ENCODE results near the gene TEKT4.
"Not testable (repeated sequence)": the region's sequence is repeated elsewhere in the genome, so short reads cannot be mapped to it uniquely, and the experiment has no call there.

The TEKT4 gene

DNA sequence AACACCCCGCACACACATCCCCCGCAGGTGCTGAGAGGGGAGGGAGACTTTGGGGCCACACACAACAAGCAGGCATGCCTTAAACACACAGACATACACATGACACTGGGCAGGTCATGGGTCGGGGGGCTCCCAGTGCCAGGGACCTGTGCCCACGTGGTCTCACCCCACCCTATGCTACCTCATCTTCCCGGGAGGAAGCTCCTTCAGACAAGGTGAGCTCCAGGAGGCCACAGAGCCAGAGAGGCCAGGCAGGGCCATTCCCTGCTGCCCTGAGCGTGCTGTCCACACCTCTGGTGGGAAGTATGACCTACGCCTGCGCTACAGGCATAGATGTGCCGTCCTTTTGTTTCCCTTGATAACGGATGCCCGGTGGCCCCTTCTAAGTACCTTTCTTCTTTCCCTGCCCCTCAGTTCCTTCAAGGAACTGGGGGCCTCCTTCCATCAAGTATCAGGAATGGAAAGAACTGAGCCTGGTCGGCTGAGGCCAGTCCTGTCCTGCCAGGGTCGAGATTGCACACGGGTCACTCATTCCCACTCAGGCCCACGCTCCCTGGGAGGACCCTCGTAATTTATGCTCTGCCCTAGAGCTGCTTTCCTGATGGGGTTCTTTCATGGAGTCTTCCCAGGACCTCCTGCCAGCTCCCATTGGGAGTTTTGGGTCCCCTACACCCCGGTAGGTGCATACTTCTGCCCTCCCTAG, 4.7 kb downstream of the TEKT4 start:
- no peak for DNase-seq (ENCODE audit: low read depth in 2 of 2)

DNA sequence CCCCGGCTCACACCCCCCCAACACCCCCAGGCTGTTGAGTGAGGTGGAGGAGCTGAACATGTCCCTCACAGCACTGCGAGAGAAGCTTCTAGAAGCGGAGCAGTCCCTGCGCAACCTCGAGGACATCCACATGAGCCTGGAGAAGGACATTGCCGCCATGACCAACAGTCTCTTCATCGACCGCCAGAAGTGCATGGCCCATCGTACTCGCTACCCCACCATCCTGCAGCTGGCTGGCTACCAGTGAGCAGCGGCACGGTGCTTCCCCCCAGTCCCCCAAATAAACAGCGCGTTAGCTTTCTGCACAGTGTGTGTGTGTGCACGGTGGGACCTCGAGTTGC, 5.3 kb downstream of the TEKT4 start:
- no peak for DNase-seq (ENCODE audit: low read depth in 2 of 2)

DNA sequence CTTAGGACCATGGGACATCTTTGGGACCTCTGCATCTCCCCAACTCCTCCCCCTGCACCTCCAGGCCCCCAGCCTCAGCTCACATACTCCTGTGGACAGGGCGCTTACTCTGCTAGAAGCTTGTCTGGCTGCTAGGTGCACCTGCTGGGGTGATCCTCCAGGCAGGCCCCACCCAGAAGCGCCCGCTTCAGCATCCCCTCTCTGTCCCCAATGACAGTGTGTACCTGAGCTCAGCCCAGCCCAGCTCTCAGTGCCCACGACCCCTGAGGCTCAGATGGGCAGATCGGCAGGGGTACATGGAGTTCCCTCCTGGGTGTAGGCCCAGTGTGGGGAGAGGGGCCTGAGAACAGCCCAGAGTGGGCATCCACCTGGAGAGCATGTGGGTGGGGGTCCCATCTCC, 5.9 kb downstream of the TEKT4 start:
- no peak for DNase-seq (ENCODE audit: low read depth in 2 of 2)

DNA sequence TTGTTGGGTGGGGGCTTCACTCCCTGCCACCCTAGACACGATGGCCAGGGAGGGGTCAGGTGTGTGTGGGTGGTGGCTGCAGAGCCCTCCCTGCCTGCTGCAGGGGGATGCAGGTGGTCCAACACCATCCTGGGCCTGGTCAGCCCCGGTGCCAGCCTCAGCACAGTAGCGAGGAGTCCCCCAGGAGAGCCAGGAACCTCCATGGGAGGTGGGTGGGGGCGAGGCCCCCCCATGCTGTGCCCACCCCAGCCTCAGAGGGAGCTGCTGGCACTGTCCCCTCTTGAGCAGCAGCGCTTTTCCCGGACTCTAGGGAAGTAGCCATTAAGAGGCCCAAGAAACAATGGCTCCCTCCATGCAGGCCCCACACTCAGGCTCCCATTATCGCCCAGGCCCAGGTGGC, 7.3 kb downstream of the TEKT4 start:
- DNase-seq (ENCODE audit: low read depth in 2 of 2), result not testable (repeated sequence)

DNA sequence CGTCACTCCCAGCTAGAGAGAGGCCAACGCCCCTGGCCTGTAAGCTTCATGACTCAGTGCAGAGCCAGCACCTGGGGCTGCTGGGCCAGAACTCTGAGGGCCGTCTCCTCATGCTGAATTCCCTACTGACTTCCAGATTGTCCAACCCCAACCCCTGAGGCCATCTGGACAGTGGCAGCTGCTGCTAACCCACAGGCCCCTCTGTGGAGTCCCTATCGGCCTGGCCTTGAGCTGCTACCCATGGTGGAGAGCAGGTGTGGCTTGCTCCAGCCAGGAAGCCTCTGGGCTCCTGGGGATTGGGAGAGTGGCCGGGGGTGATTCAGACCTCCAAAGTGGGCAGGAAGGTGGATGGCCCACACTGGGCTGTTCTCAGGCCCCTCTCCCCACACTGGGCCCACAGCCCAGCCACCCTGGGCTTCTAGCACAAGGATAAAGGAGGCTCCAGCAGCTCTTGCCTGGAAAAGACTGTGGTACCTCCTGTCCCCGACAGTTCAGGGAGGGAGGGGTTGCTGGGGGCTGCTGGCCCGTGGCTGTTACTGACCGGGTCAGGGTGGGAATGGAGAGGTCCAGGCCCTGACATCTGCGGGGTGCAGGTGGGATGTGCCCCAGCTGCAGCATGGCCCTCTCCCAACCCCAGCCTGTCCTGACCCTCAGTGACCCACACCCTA, 8.2 kb downstream of the TEKT4 start:
- no peak for DNase-seq (ENCODE audit: low read depth in 2 of 2)

DNA sequence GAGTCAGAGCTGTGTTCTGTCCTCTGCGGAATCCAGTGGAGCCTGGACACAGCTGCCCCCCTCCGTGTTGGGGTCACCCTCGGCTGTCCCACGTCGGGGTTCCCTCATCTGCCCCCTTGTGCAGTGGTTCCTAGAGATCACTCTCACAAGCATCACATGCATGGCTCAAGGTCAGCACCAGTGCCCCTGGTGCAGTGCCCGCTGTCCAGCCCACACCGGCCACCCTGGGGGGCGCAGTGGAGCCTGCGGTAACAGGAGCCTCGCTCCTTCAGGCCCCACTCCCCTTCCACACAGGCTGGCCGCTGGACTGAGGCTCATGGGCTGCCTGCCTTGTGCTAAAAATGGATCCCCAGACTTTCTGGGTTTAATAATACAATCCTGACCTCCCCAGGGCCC, 8.8 kb downstream of the TEKT4 start:
- DNase-seq (ENCODE audit: low read depth in 2 of 2), result no peak

DNA sequence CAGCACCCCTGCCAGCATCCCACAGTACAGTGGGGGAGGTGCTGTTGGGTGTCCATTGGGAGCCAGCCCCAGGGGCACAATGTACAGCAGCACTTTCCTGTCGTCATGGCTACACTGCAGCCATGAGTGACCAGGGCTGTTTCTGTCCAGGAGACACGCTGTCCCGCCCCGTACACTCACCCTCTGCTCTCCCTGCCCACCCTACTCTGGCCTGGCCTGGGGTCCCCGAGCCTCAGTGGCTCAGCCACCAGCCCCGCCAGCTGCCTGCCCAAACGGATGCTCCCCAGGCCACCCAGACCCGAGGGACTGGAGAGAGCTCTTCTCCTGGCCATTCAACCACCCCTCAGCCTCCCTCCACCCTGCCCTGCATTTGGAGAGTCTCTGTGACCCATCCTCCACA, 9.3 kb downstream of the TEKT4 start:
- DNase-seq (ENCODE audit: low read depth in 2 of 2), result no peak

DNA sequence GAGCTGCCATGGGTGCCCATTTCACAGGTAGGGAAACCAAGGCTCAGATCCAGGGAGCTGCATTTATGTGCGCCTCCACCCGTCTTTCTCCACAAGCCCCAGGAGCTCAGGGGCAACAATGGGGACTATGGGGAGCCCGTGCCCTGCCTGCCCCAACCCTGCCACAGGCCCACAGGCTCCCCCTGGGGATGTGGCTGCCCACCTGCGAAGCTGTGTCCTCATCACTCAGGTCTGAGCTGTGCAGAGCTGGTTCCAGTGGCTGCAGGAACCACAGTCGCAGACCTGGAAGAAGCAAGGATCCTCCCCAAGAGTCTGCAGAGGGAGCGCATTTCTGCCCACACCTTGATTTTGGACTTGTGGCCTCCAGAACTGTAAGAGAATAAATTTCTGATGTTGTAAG, 9.8 kb downstream of the TEKT4 start:
- DNase-seq (ENCODE audit: low read depth in 2 of 2), result no peak

DNA sequence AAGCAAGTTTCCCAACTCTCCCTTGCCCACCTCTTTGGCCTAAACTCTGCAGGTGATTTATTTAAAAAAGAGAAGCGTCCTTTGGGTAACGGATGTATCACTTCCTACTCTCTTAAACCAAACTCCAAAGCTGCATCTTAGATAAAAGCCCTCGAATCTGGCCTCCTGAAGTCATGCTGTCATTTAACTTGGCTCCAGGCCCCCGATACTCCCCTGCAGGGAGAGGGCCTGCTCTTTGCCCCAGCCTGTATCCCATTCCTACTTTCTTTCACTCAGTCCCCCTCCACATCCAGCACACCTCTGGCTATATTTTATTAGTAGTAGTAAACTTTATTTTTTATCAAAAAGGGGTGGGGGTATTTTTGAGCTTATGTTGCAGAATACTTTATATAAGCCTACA, 19.0 kb downstream of the TEKT4 start:
- DNase-seq (ENCODE audit: low read depth in 2 of 2), result no peak

DNA sequence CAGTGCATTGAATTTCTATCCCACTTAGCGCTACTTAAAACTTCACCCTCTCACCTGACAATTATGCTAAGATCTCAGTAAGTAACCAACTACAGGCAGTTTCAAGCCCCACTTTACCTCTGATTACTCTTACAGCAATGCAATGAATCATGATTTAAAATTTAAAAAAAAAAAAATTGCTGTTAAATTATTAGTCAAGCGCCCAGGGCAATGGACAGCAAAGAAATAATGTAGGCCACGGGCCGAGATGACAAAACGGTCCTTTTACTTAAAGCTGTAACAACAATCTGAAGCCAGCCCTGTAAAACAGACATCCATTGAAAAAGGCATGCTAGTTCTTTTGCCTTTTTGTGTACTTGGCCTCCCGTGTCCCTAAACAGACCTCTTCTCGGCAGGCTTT, 24.0 kb downstream of the TEKT4 start:
- DNase-seq (ENCODE audit: low read depth in 2 of 2), result not testable (repeated sequence)

DNA sequence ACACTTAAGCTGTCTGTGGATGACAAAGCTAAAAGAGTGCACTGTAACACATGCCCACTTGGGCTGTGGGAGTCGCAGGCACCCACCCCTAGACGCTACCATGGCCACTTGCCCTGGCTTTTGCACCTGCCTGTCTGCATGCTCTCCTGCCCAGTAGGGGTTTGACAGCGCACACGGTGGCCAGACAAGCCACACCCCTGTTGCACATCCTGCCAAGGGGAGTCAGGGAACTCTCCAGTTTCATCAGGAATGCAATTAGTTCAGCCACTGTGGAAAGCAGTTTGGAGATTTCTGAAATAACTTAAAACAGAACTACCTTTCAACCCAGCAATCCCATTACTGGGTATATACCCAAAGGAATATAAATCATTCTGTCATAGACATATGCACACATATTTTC, 35.7 kb downstream of the TEKT4 start:
- DNase-seq (ENCODE audit: low read depth in 2 of 2), result not testable (repeated sequence)

DNA sequence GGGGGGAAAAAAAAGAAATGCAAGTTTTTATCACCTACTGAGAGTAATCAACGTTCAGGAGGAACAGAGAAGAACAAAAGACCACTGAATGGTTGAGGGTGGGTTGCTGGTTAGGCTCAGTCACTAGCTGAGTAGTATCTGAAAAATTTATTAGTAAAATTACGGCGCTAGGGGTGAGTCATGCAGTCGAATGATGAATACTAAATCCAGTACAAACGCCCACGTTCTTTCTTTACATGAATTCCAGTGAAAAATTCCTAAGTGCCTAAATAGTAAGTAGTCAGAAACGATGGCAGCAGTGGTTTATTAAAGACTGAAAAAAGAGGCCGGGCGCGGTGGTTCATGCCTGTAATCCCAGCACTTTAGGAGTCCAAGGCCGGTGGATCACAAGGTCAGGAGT, 52.0 kb downstream of the TEKT4 start:
- DNase-seq (ENCODE audit: low read depth in 2 of 2), result no peak

DNA sequence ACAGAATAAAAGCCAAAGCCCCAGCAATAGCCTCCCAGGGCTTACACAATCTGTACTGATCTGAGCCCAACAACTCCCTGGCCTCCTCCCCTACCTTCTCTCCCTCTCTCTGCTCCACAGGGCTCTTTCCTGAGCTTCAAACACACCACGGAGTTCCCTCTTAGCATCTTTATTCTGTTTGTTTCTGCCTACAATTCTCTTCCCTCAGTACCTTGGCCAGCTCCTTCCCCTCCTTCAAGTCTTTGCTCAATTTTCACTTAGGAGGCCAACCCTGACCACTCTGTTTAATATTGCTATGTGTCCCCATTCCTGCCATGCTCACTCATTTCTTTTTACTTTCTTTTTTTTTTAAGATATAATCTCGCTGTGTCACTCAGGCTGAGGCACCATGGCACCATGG, 53.8 kb downstream of the TEKT4 start:
- not testable (repeated sequence) for DNase-seq (ENCODE audit: low read depth in 2 of 2)

Data from stimulated activated CD8-positive, alpha-beta memory T cell treated with anti-CD3 and anti-CD28 coated beads, Interleukin-2, amount 100 ng/mL, for 1 hour (primary cell).